Measurements from ENCODE around the gene EEIG2. TPM values are rescaled to one million over a fixed set of nuclear protein-coding genes. Genes with fewer than 3 reads are reported as not detected.

The EEIG2 gene
- total and polyA plus RNA-seq, 9 of the 15 experiments (the other 6 are each of a cell fraction or from before 2014, with no cell fraction given), result 6.1 to 26.9 (median 15.2) TPM

GRCh38 chr1:108584428-108584856 lies 24.5 kb downstream of the EEIG2 start (continued):
- TF ChIP-seq E2F5 (CRISPR knock-in tag; IDR thresholded peaks at IDR 0.05) (no peak), BHLHE40 (IDR thresholded peaks at IDR 0.05; ENCODE audit: low read length) (no peak), CUX1 (CRISPR knock-in tag; IDR thresholded peaks at IDR 0.05) (peak; percentile 62; the same call in 1 of the 2 replicates), SMARCE1 (IDR thresholded peaks at IDR 0.05) (peak; percentile 81; the same call in 1 of the 2 replicates)

GRCh38 chr1:108585313-108585712 lies 25.4 kb downstream of the EEIG2 start:
- no peak for DNase-seq (ENCODE audit: extremely low read depth in 1 of 4, low spot score in 3 of 4)
- in situ Hi-C loops (cut with MboI) (no loop called here), intact Hi-C loops (cut with micrococcal nuclease) (no loop called here)
- ATAC-seq, result peak; percentile 48
- no TSS peak for BruUV-seq (replicated peaks)
- H3K27ac ChIP-seq (ENCODE audit: extremely low read depth, low read depth, low read length), result no peak overlapping the region
- no peaks in the 10 kb centered on the region for H3K36me3 ChIP-seq (ENCODE audit: control insufficient read depth, insufficient read depth, low read length)
- no peaks in the 10 kb centered on the region for H3K9me1 ChIP-seq (ENCODE audit: control insufficient read depth, insufficient read depth, low read length)
- peaks cover 0 to 21% of the 10 kb centered on the region in 2 experiments; a peak in 4 of 5 replicates for H3K4me1 ChIP-seq (replicated peaks in 1 of 2; ENCODE audit: control insufficient read depth in 2 of 2, insufficient read depth in 2 of 2, low read length in 2 of 2)
- no peaks in the 10 kb centered on the region for H3K27me3 ChIP-seq (ENCODE audit: control insufficient read depth in 2 of 2, insufficient read depth in 2 of 2, low read length in 2 of 2)
- no peak overlapping the region for H3K9ac ChIP-seq (ENCODE audit: insufficient read depth in 1 of 2, low read depth in 2 of 2, low read length in 2 of 2)
- ChIA-PET POLR2A (interaction anchor here (0.8 to 1.3 kb wide), 2 partner anchors 25 to 27 kb away, joined by 3 read pairs; partner anchors contain the start of gene EEIG2), CTCF (ENCODE audit: low intra/inter-chr PET ratio) (no interaction called here)
- no peak overlapping the region for H3K4me3 ChIP-seq
- 92% methylated on average over 1 of the region's 1 CpG for WGBS (ENCODE audit: insufficient coverage, low coverage, missing lambda C conversion rate)
- H3K9me3 ChIP-seq (replicated peaks; ENCODE audit: control insufficient read depth, insufficient read depth, low read depth, low read length), result no peaks in the 10 kb centered on the region; the same call in 1 of the 2 replicates
- no peak overlapping the region for H2AFZ ChIP-seq (ENCODE audit: low read depth, low read length)
- H4K20me1 ChIP-seq (replicated peaks; ENCODE audit: control insufficient read depth, insufficient read depth, low read length), result no peaks in the 10 kb centered on the region
- no peak for FAIRE-seq
- H3K79me2 ChIP-seq (ENCODE audit: control insufficient read depth, insufficient read depth, low read length), result peaks cover 23% of the 10 kb centered on the region
- no peak overlapping the region for H3K4me2 ChIP-seq (ENCODE audit: insufficient read depth, low read length)
- TF ChIP-seq TAF1 (IDR thresholded peaks at IDR 0.05; ENCODE audit: control insufficient read depth, extremely low read depth, insufficient read depth, low read length, severe bottlenecking) (no peak), FOXJ2 (tag; IDR thresholded peaks at IDR 0.05) (no peak), ELF2 (CRISPR knock-in tag; IDR thresholded peaks at IDR 0.05) (no peak), THAP7 (CRISPR knock-in tag; IDR thresholded peaks at IDR 0.05) (no peak), FUS (optimal IDR thresholded peaks at IDR 0.05; ENCODE audit: low read depth, low read length) (no peak), RBFOX2 (IDR thresholded peaks at IDR 0.05; ENCODE audit: low read depth, low read length) (no peak), POLR2AphosphoS2 (IDR thresholded peaks at IDR 0.05; ENCODE audit: low read length) (no peak), TCF7L2 (IDR thresholded peaks at IDR 0.05; ENCODE audit: low read depth, low read length) (no peak), JUN (IDR thresholded peaks at IDR 0.05; ENCODE audit: borderline replicate concordance, low read depth, low read length) (no peak), JUN (CRISPR knock-in tag; IDR thresholded peaks at IDR 0.05; ENCODE audit: borderline replicate concordance) (no peak), SREBF2 (CRISPR knock-in tag; IDR thresholded peaks at IDR 0.05) (no peak)

Measured in K562 (cell line).